ENCODE data around the gene ALK.

Gene ALK

GRCh38 chr2:29765721-29766120, 155.7 kb downstream of the ALK start:
- peak; percentile 66 for DNase-seq (ENCODE audit: low read depth)
- TF ChIP-seq CTCF (conservative IDR thresholded peaks at IDR 0.05; ENCODE audit: control insufficient read depth, insufficient read depth, low read depth, low read length): no peak
- H3K4me3 ChIP-seq (ENCODE audit: control insufficient read depth, low read depth, low read length): no peak overlapping the region

DNA sequence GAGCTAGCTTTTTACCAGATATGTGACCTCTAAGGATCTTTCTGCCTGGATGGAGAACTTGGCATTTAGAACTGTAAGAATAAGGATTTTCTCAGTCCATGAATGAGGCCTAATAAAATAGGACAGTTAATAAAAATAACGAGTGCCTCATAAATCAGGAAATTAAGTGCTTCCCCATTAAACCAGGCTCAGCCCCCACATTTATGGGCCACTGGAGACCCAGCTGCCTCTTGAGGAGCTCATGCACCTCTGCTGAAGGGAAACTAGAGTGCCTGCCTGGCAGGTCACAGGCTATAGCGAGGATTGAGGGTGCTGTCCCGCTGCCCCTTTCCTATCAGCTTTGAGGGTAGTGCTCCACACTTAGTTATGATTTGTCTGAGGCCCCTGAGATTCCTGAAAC, 158.0 kb downstream of the ALK start:
- no peak for DNase-seq (ENCODE audit: low read depth)
- H3K4me3 ChIP-seq (ENCODE audit: control insufficient read depth, low read depth, low read length): no peak overlapping the region
- no peak for TF ChIP-seq CTCF (conservative IDR thresholded peaks at IDR 0.05; ENCODE audit: control insufficient read depth, insufficient read depth, low read depth, low read length)

- no peak for DNase-seq (ENCODE audit: low read depth)
- no peak for TF ChIP-seq CTCF (conservative IDR thresholded peaks at IDR 0.05; ENCODE audit: control insufficient read depth, insufficient read depth, low read depth, low read length)
- H3K4me3 ChIP-seq (ENCODE audit: control insufficient read depth, low read depth, low read length): no peak overlapping the region
Observed at GRCh38 chr2:29762239-29762638, 159.1 kb downstream of the ALK start.

DNA sequence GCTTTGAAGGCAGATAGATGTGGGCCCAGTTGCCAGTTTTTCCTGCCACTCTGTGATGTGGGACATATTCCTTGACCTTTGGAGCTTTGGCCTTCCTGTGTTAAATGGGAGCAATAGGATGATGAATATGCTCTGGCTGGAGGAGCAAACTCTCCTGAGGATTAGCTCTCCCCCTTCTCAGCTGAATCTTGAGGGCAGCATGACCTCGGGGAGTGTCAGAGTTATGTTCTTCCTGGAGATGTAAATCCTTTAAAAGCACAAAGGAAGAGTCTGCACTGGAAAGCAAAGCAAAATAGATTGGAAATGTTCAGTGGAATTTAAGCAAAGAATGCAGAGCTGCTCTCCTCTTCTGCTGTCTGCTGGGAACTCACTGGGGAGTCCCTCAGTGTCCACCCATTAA, 160.1 kb downstream of the ALK start:
- DNase-seq (ENCODE audit: low read depth): peak; percentile 37
- no peak for TF ChIP-seq CTCF (conservative IDR thresholded peaks at IDR 0.05; ENCODE audit: control insufficient read depth, insufficient read depth, low read depth, low read length)
- H3K4me3 ChIP-seq (ENCODE audit: control insufficient read depth, low read depth, low read length): no peak overlapping the region

DNA sequence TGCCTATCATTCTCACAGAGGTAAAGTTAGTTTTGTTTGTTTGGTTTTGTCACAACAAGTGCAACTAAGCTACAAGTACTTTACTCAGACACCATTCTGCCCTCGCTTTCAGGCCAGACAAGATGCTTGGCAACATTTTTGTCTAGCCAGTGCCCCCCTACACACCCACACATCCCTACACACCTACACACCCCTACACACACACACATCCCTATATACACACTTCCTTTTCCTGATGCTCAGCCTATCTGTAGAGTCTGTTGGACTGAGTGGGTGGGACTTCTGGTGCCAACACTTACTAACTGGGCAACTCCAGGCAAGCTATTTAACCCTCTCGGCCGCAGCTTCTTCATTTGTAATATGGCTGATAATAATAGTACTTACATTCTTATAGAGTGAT, 161.4 kb downstream of the ALK start:
- no peak overlapping the region for H3K4me3 ChIP-seq (ENCODE audit: control insufficient read depth, low read depth, low read length)
- TF ChIP-seq CTCF (conservative IDR thresholded peaks at IDR 0.05; ENCODE audit: control insufficient read depth, insufficient read depth, low read depth, low read length): no peak
- DNase-seq (ENCODE audit: low read depth): no peak

- DNase-seq (ENCODE audit: low read depth): no peak
- H3K4me3 ChIP-seq (ENCODE audit: control insufficient read depth, low read depth, low read length): no peak overlapping the region
Observed at GRCh38 chr2:29759360-29759759, 162.0 kb downstream of the ALK start.

More at GRCh38 chr2:29759360-29759759, 162.0 kb downstream of the ALK start:
- TF ChIP-seq CTCF (conservative IDR thresholded peaks at IDR 0.05; ENCODE audit: control insufficient read depth, insufficient read depth, low read depth, low read length): no peak
